ENCODE measurements around the gene IGHMBP2.

Gene IGHMBP2

DNA sequence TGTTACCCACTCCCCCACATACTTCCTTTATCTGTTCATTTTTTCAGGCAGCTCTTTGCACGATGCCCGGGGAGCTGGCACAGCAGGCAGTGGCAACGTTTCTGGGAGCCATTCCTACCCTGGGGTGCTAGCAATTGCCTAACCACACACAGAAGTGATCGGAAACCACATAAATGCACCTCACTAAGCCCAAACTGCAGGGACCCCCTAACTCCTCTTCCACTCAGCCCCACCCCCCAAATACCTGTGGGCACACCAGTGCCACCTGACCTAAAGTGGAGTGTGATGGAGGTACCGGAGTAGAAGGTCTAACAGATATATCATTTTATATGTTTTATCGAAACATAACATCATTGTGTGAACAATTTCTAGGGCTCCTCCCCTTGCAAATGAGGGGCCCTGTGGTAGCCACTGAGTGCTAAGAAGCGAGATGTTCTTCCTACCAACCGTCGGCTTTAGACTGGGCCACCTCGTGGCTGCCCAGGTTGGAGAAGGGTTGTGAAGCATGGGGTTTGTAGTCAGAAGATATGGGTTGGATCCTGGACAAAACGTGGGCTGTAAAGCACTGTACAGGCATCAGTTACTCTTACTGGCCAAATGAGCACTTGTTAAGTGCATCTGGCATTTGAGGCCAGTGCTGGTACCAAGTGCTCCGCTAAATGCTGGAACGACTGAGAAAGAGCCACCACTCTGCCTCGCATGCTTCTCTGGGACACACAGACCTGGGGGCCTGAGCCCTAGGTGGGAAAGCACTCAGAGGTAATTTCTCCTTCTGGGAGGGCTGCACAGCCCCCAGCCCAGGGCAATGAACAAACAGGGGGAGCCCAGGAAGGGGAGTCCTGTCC, 74.3 kb downstream of the IGHMBP2 start:
- TF ChIP-seq, protein P1, sequence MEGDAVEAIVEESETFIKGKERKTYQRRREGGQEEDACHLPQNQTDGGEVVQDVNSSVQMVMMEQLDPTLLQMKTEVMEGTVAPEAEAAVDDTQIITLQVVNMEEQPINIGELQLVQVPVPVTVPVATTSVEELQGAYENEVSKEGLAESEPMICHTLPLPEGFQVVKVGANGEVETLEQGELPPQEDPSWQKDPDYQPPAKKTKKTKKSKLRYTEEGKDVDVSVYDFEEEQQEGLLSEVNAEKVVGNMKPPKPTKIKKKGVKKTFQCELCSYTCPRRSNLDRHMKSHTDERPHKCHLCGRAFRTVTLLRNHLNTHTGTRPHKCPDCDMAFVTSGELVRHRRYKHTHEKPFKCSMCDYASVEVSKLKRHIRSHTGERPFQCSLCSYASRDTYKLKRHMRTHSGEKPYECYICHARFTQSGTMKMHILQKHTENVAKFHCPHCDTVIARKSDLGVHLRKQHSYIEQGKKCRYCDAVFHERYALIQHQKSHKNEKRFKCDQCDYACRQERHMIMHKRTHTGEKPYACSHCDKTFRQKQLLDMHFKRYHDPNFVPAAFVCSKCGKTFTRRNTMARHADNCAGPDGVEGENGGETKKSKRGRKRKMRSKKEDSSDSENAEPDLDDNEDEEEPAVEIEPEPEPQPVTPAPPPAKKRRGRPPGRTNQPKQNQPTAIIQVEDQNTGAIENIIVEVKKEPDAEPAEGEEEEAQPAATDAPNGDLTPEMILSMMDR (IDR thresholded peaks at IDR 0.05; ENCODE audit: extremely low read depth, missing control alignments): no peak
- DNase-seq (ENCODE audit: low spot score): no peak

- no peak for DNase-seq (ENCODE audit: low spot score)
- TF ChIP-seq, protein P1 (IDR thresholded peaks at IDR 0.05; ENCODE audit: extremely low read depth, missing control alignments): no peak
Measured at GRCh38 chr11:68978626-68978930, 74.9 kb downstream of the IGHMBP2 start.

- DNase-seq (ENCODE audit: low spot score): no peak
- TF ChIP-seq, protein P1 (IDR thresholded peaks at IDR 0.05; ENCODE audit: extremely low read depth, missing control alignments): no peak
Measured at GRCh38 chr11:68978931-68979594, 75.4 kb downstream of the IGHMBP2 start.

DNA sequence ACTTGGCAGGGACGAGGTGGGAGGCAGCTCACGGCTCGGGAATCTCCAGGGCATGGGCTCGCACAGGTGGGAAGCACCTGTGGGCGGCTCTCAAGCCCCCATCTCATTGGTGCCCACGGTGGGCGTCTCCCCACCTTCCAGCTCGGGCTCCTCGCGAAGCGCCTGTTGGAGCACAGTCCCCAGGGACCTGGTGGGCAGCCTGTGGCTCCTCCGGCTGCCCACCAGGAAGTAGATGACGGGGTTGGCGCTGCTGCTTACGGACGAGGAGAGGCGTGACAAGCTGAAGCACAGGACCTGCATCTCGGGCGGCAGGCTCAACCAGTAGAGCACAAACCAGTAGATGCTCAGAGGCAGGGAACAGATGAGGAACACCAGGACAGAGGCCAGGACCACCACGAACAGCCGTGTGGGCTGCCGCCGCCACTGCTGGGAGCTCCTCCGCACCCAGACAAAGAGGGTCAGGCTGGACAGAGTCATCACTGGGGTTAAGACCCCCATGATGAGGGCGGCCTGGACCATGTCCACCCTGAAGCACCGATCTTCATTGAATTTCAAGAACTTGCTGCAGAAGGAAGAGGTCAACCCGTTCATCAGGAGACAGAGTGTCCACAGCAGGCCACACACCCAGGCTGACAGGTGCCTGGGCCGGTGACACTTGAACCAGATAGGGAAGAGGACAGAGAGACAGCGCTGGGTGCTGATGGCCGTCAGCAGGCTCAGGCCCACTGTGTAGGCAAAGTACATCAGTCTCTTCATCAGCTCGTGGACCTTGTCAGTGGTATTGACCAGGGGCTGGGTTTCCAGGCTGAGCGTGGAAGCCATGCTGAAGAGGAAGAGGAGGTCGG, 76.5 kb downstream of the IGHMBP2 start:
- DNase-seq (ENCODE audit: low spot score): no peak
- TF ChIP-seq, protein P1 (IDR thresholded peaks at IDR 0.05; ENCODE audit: extremely low read depth, missing control alignments): no peak

DNA sequence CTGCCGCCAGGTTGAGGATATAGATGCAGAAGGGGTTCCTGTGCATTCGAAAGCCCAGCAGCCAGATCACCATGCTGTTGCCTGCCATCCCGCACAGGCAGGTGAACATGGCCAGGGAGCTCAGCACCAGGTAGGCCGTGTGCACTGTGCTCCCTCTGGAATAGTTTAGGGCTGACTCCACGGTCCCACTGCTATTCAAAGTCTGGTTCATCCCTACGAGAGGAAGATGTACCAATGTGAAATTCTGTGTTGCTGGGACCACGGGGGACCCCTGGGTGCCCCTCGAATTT, 77.0 kb downstream of the IGHMBP2 start, which contains the start of gene MRGPRD:
MRGPRD (minus strand) TSS at position 211 of the 290 bp plus-strand sequence; CDS start at position 211, 0 bp downstream.
- TF ChIP-seq, protein P1 (IDR thresholded peaks at IDR 0.05; ENCODE audit: extremely low read depth, missing control alignments): no peak
- DNase-seq (ENCODE audit: low spot score): no peak

- no peak for DNase-seq (ENCODE audit: low spot score)
- TF ChIP-seq, protein P1 (IDR thresholded peaks at IDR 0.05; ENCODE audit: extremely low read depth, missing control alignments): no peak
Measured at GRCh38 chr11:68982134-68982533, 78.4 kb downstream of the IGHMBP2 start.

DNA sequence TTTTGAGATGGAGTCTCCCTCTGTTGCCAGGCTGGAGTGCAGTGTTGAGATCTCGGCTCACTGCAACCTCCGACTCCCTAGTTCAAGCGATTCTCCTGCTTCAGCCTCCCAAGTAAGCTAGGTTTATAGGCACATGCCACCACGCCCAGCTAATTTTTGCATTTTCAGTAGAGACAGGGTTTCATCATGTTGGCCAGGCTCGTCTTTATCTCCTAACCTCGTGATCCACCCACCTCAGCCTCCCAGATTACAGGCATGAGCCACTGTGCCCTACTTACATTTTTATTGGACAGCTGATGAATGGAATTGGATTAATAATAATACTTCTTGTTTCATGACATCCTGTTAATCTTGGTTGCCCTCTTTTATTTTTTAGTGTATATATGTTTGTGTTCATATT, 80.1 kb downstream of the IGHMBP2 start:
- TF ChIP-seq, protein P1 (IDR thresholded peaks at IDR 0.05; ENCODE audit: extremely low read depth, missing control alignments): no peak
- no peak for DNase-seq (ENCODE audit: low spot score)

Data from GM20000 (cell line).